Measurements from ENCODE around the gene SLC2A5. TPM values are rescaled to one million over a fixed set of nuclear protein-coding genes. Genes with fewer than 3 reads are reported as not detected.

Gene SLC2A5
- total RNA-seq, 1 donor, result 2.2 TPM

DNA sequence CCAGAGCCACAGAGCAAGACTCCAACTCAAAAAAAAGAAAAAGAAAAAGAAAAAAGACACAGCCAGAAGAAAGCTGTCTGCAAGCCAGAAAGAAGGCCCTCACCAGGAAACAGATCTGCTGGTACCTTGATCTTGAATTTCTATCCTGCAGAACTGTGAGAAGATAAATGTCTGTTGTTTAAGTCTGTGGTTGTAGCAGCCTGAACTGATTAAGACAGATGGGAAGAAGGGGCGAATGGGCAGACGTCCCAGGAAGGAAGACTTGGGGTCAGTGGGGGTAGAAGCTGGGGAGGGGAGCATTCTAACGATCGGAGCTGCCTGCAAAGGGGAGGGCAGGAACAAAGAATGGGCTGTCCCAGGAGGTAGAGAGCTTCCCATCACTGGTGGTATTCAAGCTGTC, 49.5 kb downstream of the SLC2A5 start:
- DNase-seq (ENCODE audit: low read depth), result no peak
- TF ChIP-seq, protein P1, sequence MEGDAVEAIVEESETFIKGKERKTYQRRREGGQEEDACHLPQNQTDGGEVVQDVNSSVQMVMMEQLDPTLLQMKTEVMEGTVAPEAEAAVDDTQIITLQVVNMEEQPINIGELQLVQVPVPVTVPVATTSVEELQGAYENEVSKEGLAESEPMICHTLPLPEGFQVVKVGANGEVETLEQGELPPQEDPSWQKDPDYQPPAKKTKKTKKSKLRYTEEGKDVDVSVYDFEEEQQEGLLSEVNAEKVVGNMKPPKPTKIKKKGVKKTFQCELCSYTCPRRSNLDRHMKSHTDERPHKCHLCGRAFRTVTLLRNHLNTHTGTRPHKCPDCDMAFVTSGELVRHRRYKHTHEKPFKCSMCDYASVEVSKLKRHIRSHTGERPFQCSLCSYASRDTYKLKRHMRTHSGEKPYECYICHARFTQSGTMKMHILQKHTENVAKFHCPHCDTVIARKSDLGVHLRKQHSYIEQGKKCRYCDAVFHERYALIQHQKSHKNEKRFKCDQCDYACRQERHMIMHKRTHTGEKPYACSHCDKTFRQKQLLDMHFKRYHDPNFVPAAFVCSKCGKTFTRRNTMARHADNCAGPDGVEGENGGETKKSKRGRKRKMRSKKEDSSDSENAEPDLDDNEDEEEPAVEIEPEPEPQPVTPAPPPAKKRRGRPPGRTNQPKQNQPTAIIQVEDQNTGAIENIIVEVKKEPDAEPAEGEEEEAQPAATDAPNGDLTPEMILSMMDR (IDR thresholded peaks at IDR 0.05; ENCODE audit: insufficient read depth, low read depth, low read length), result no peak
- H3K4me3 ChIP-seq (ENCODE audit: low read depth, low read length), result no peak overlapping the region

DNA sequence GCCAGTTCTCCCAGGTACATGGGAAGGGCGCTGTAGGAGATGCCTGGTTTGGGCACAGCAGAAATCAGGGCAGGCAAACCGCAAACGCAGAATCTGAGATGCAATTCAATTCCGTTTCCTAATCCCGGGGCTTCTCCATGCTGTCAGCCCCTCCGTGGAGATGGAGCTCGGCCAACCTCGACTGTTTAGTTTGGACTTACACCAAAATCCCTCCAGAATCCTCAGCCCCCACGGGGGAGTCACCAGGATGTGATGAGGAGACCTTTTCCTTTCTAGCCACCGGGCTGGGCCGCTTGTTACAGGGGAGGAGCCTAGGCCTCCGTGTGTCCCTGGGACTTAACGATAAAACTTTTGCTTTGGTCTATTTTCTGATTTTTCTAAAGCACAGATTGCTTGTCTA, 51.1 kb downstream of the SLC2A5 start:
- TF ChIP-seq, protein P1 (IDR thresholded peaks at IDR 0.05; ENCODE audit: insufficient read depth, low read depth, low read length), result no peak
- DNase-seq (ENCODE audit: low read depth), result no peak
- no peak overlapping the region for H3K4me3 ChIP-seq (ENCODE audit: low read depth, low read length)

DNA sequence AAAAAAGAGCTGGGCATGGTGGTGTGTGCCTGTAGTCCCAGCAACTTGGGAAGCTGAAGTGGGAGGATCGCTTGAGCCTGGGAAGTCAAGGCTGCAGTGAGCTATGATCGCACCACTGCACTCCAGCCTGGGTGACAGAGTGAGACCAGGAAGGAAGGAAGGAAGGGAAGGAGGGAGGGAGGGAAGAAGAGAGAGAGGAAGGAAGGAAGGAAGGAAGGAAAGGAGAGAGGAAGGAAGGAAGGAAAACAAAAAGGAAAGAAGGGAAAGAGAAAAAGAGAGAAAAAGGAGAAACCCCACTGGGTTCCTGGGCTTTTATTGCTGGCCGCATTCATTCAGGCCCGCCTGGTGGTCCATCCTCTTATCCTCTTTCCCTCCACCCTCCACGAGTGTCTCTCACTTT, 53.0 kb downstream of the SLC2A5 start:
- TF ChIP-seq, protein P1 (IDR thresholded peaks at IDR 0.05; ENCODE audit: insufficient read depth, low read depth, low read length), result no peak
- no peak overlapping the region for H3K4me3 ChIP-seq (ENCODE audit: low read depth, low read length)
- DNase-seq (ENCODE audit: low read depth), result no peak

DNA sequence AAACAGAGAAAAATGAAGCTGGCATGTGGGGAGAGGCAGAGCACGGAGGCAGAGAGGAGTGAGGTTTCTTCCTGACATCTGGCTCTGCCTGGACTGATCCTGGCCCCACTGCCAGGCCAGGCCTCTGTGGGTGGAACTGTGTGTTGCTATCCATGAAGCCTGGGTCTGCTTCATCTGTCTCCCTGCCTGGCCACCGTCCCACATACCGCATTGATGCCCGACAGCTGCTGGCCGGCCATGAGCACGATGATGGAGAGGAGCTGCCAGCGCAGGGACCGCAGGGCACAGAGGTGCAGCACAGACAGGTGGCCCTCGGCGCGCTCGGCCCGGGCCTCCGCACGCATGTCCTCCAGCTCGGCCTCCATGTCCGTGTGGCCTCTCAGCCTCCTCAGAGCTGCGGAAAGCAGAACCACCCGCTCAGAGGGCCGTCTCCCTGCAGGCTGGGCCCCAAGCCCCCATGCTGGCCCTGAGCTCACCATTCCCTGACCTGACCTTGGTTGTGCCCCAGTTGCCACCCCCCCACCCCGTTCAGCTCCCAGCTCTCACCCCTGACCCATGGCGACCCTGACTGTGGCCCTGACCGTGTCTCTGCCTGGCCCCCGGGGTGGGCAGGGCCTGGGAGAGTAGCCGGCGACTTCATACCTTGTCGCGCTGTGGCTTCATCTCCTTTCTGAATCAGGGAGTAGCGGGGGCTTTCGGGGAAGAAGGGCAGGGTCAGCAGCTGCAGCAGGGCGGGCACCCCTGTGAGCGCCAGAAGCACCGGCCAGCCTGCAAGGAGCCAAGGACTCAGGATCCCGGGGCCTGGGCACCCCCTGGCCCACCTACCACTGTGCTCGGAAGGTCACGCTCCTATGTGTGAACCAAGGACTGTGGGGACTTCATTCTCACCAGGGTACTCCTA, 54.7 kb downstream of the SLC2A5 start:
- H3K4me3 ChIP-seq (ENCODE audit: low read depth, low read length), result no peak overlapping the region
- TF ChIP-seq, protein P1 (IDR thresholded peaks at IDR 0.05; ENCODE audit: insufficient read depth, low read depth, low read length), result no peak
- no peak for DNase-seq (ENCODE audit: low read depth)

DNA sequence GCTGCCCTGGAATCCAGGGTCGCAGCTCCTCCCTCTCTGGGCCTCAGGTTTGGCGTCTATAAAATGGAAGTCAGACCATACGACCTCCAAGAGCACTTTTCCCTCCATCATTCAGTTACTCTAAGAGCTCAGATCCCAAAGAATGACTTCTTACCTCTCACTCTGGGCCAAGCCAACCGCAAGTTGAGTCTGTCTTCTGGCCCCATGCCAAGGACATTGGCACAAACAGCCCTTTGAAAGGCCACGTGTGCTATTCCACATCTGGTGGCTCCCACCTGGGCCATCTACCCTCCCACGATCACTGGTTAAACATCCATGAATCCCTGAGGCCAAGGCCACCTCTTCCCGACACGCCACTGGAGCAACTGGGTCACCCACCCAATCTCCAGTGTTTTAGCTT, 55.6 kb downstream of the SLC2A5 start:
- no peak overlapping the region for H3K4me3 ChIP-seq (ENCODE audit: low read depth, low read length)
- no peak for DNase-seq (ENCODE audit: low read depth)
- TF ChIP-seq, protein P1 (IDR thresholded peaks at IDR 0.05; ENCODE audit: insufficient read depth, low read depth, low read length), result no peak

DNA sequence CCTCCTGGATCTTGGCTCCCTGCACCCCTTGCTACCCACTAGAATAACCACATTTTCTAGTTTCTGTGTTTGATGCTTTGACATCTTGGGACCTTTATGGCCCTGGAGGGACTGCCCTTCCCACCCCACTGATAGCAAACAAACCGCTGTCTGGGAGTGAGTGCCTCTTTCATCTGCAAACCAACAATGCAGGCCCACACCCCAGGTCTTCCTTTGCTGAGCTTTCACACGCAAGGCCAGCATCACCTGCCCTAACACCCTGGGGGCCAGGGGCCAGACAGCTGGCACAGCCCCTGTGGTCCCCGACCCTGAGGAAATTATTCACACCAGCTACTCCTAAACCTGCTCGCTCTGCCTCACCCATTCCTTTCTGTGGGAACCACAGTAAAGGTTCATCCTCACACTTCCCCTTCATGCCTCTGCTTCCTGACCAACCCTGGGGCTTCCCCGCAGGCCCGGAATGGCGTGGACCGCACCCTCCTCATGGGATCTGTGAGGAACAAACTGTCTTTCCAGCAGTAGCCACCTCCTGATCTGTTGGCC, 58.6 kb downstream of the SLC2A5 start:
- no peak for DNase-seq (ENCODE audit: low read depth)
- TF ChIP-seq, protein P1 (IDR thresholded peaks at IDR 0.05; ENCODE audit: insufficient read depth, low read depth, low read length), result no peak
- H3K4me3 ChIP-seq (ENCODE audit: low read depth, low read length), result no peak overlapping the region
